HG02571 (cell line): ENCODE measurements around the gene STOML1.

Source experiments
- ATAC-seq: cut with Tn5 transposase; IDR thresholded peaks from one replicate; pipeline ENCODE4 v1.9.1; 2021; ENCODE audit warnings: mild to moderate bottlenecking, moderate library complexity; ENCODE audit not compliant: unreplicated experiment

Gene STOML1, protein sequence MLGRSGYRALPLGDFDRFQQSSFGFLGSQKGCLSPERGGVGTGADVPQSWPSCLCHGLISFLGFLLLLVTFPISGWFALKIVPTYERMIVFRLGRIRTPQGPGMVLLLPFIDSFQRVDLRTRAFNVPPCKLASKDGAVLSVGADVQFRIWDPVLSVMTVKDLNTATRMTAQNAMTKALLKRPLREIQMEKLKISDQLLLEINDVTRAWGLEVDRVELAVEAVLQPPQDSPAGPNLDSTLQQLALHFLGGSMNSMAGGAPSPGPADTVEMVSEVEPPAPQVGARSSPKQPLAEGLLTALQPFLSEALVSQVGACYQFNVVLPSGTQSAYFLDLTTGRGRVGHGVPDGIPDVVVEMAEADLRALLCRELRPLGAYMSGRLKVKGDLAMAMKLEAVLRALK

DNA sequence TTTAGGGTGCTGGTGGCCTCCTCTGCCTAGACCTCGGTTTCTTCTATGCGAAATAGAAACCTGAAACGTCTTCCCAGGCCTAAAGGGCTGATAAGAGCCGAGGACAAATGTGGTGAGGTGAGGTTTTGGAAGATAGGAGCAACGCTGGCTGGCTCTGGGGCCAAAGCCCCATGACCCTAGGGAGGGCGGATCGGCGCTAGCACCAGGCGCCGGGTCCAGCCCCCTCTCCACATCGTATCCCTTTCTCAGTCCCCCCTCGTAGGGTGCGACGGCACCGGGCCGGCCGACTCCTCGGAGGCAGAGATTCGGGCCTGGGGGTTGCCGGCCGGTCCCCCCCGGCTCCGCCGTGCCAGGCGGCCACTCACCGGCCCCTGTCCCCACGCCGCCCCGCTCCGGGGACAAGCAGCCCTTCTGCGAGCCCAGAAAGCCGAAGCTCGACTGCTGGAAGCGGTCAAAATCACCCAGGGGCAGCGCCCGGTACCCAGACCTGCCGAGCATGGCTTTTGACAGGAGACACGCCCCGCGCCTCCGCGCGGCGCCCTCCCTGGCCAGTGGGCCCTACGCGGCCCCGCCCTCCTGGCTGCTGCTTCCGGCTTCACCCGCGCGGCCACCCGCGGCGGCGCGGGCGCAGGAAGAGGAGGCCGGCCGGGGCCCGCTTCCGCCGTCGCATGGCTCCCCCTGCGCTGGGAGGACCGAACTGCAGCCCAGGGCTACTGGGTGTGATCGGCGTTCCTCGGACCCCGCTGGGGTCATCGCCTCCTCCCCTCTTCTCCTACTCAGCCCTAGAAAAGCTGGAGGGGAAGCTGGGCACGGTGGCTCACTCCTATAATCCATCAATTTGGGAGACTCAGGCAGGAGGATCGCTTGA, at the start of gene STOML1:
TSS of gene STOML1 (minus strand) at position 570 of the 868 bp plus-strand sequence. CDS start at position 498, 72 bp downstream.
- peak; percentile 64 for ATAC-seq

GRCh38 chr15:74041311-74041756, 49.2 kb upstream of the STOML1 start:
- no peak for ATAC-seq

DNA sequence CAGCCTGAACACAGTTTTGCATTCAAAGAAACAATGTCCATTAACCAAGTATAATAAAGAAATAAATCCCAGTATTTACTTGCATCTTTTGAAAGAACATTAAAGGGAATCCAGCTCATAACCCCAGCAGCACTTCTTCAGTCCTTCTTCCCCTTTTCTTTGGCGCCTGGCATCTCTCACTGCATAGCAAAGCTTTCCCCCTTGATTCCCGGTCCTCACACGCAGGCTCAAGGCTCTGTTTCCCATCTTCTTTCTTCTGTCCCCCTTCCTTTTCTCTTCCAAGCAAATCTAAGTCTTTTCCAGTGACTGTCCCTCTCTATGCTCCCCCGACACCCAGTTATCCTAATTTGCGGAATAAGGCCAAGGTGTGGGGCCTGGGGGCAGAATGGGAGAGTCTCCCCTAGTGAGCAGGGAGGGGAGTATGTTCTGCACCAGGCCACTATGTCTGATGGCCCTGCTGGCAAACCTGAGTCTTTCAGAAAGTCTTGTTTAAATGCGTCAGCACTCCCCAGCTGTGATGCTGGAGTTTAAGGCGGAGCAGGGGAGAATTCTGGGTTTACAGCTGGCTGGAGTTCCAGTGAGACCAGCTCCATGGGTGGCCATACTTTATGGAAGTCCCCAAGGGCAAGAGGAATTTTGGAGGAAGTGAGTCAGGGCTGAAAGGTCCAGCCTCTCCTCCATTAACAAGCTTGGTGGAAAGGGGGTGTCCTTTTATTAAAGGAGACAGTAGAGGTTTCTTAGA, 48.2 kb upstream of the STOML1 start:
- ATAC-seq = no peak

GRCh38 chr15:74039656-74040010, 47.5 kb upstream of the STOML1 start:
- ATAC-seq = no peak

DNA sequence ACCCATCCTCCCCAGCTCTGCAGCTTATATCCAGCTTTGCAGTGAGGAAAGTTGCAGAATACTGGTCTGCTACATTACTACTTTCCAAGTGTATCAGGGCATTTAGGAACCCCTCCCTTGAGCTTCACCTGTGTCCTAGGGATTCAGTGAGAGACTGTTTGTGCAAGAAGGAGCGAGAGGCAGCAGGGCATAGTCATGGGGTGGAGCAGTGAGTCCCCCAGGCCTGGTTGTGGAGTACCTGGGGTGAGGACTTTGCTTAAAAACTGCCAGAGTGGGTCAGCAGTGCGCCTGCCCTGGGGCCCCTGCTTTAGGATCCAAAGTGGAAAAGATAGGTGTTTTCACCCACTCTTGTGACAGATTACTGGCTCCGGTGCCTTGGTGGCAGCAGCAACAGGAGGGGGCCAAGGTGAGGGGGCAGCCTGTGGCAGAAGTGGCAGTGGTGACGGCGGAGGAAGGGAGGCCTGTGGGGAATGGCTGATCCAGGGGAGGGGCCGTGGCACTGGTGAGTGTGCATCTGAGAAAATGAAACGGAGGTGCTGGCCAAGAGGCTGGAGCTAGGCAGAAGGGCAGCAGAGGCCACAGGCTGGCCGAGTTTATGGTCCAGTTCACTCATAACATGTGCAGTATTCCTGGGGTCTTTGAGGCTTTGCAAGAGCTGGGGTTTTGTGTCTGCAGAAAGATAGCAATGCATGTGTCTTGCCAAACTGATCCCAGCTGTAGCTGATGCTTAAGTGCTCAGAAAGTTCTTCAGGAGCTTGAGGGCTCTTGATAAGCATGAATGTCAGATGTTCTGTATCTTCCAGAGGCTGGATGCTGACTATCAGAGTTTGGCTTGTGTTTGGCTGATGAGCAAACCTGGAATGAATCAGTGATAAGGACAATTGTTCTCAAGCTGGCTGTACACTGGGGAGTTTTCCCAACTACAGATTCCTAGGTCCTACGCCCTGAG, 46.9 kb upstream of the STOML1 start:
- ATAC-seq = no peak

GRCh38 chr15:74037171-74038117, 45.3 kb upstream of the STOML1 start:
- no peak for ATAC-seq

DNA sequence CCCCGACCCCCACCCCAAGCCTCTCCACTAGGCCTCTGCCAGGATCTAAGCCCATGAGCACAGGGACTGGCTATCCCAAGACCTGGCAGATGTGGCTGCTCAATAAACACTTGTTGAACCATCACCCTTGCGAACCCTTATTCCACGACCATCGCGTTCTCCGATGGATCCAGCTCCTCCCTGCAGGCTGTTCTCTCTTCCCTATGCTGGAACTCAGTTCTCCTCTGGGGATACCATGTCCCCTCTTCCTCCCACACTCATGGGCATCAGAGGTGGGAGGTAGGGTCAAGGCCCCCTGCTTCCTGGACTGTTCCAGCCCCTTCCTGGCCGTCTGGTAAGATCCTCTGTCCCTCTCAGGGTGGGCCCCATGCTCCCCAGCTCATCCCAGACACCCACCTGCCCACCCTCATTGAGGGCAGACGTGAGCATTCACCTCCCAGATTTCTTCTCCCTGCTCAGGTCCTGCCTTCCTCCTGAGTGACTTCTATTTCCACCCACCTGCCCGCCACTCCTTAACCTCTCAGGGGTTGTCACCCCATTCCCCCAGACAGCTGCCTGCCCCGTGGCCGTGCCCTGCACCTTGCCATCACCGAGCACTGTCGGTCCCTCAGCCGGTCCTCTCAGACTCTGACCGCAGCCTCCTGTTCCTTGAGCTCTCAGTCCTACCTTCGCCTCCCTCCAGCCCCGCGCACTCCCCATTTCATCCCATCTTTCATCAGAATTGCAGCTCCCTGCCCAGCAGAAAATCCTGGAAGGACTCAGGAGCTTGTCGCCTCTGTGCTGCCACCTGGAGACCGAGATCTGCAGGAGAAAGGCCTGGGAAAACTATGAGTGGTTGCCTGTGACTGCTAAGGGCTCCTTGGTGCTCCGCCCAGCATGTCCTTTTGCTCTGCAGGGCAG, 44.4 kb upstream of the STOML1 start:
- ATAC-seq = no peak

- no peak for ATAC-seq
Measured at GRCh38 chr15:74035121-74036017, 43.3 kb upstream of the STOML1 start.

- no peak for ATAC-seq
Measured at GRCh38 chr15:74034206-74034755, 42.2 kb upstream of the STOML1 start.

GRCh38 chr15:74032606-74033561, 40.8 kb upstream of the STOML1 start:
- no peak for ATAC-seq

GRCh38 chr15:74032046-74032445, 40.0 kb upstream of the STOML1 start:
- ATAC-seq = no peak

GRCh38 chr15:74028646-74029045, 36.6 kb upstream of the STOML1 start:
- no peak for ATAC-seq

GRCh38 chr15:74027688-74028087, 35.6 kb upstream of the STOML1 start:
- ATAC-seq = no peak

DNA sequence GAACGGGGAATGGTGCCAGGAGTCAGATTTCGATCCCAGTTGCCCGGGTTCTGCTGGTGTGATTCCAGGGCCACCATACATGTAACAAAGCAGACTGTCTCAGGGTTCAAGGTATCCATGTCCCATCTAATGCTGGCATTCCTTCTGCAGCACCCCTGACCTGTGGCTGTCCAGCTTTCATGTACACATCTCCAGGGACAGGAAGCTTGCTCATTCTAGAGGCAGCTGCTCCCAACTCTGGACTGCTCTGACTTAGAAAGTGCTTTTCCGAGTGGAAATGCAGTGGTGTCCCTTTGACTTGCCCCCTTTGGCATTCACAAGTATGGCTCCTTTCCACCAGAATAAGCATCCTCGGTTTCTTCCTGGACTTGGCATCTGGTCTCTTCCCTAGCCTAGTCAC, 33.3 kb upstream of the STOML1 start:
- no peak for ATAC-seq

GRCh38 chr15:74024687-74025086, 32.6 kb upstream of the STOML1 start:
- no peak for ATAC-seq
